ENCODE results near the gene COL4A2.

COL4A2 gene

DNA sequence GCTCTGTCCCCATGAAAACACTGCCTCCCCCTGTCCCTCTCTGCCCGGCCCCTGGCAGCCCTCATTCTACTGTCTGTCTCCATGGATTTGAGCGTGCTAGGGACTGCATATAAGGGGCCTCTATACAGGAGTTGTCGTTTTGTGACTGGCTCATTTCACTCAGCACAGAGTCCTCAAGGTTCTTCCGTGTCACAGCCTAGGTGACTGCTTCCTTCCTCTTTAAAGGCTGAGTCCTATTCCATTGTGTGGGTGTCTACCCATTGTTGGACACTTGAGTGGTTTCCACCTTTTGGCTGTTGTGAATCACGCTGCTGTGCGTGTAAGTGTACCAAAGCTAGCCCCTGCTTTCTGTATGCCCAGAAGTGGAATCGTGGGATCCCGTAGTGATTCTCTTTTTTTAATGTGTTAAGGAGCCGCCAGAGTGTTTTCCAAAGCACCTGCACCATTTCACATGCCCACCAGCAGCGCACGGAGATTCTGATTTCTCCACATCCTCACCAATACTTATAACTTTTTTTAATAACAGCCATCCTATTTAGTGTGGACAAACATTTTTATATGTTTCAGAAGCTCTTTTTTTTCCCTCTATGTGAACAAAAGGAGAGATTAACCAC is 116.7 kb downstream of the COL4A2 start:
- TF ChIP-seq, protein P1, sequence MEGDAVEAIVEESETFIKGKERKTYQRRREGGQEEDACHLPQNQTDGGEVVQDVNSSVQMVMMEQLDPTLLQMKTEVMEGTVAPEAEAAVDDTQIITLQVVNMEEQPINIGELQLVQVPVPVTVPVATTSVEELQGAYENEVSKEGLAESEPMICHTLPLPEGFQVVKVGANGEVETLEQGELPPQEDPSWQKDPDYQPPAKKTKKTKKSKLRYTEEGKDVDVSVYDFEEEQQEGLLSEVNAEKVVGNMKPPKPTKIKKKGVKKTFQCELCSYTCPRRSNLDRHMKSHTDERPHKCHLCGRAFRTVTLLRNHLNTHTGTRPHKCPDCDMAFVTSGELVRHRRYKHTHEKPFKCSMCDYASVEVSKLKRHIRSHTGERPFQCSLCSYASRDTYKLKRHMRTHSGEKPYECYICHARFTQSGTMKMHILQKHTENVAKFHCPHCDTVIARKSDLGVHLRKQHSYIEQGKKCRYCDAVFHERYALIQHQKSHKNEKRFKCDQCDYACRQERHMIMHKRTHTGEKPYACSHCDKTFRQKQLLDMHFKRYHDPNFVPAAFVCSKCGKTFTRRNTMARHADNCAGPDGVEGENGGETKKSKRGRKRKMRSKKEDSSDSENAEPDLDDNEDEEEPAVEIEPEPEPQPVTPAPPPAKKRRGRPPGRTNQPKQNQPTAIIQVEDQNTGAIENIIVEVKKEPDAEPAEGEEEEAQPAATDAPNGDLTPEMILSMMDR (conservative IDR thresholded peaks at IDR 0.05; ENCODE audit: low read length): no peak
- H3K4me3 ChIP-seq (ENCODE audit: low read length): no peak overlapping the region
- DNase-seq (ENCODE audit: low read depth): no peak

DNA sequence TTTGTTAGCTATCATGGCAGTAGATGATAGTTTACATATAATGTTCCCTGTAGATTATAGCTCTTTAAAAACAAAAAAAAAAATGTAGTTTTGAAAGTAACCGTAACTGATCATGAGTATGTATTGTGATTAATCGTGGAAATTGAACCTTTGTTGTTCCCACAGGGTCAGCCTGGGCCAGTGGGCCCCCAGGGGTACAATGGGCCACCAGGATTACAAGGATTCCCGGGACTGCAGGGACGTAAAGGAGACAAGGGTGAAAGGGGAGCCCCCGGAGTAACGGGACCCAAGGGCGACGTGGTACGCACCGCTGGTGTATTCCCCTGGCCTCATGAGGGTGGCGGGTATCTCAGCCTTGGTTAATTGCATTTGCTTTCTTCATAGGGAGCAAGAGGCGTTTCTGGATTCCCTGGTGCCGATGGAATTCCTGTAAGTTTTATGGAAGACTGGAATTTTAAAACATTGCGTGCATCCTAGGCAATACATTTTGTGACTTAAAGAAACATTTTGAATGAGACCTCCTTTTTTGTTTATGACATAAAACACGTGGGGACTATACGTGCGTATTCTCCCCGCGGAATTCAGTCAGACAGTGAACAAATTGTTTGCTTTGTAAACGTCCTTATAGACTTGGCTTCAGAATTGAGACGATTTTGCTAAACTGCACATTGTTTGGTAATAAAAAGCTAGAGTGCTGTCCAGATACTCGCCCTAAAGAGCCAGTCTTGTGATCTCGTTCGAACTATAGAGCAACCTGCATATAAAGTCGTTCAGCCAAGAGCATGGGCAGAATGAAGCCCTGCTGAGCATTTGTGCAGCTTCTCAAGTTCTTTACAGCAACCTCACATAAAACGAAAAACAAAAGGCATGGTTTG is 117.7 kb downstream of the COL4A2 start:
- TF ChIP-seq, protein P1 (conservative IDR thresholded peaks at IDR 0.05; ENCODE audit: low read length): no peak
- no peak for DNase-seq (ENCODE audit: low read depth)
- no peak overlapping the region for H3K4me3 ChIP-seq (ENCODE audit: low read length)

DNA sequence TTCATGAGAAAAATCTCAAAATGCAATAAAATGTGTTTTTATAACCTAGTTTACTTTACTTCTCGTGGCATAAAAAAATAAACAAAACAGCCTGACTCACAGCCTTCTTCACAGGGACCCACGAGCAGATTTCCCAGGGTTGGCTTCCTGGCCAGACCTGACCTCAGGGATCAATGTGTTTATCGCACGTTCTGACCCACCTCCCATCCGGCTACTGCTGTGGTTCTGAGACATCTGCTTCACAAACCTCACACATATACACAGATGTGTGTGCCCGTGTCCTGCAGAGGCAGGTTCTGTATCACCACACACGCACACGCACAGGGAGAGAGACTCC is 118.3 kb downstream of the COL4A2 start:
- DNase-seq (ENCODE audit: low read depth): no peak
- H3K4me3 ChIP-seq (ENCODE audit: low read length): no peak overlapping the region
- TF ChIP-seq, protein P1 (conservative IDR thresholded peaks at IDR 0.05; ENCODE audit: low read length): no peak

DNA sequence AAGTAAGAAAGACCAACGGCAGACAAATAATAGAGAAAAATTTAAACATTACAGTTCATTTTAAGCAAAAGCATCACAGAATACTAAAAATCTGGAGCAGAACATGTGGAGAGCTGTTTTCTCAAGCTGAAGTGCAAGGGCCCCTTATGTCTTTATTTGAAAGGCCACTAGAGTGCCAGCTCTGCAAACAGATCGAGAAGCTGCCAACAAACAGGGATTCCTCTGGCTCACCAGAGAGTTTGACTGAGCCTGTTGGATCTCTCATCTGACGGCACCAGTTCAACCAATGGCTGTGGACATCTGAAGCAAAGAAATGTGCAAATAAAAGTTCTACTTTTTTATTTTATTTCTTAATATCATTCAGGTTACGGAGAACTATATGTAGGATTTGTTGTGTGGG is 119.7 kb downstream of the COL4A2 start:
- TF ChIP-seq, protein P1 (conservative IDR thresholded peaks at IDR 0.05; ENCODE audit: low read length): no peak
- DNase-seq (ENCODE audit: low read depth): no peak
- H3K4me3 ChIP-seq (ENCODE audit: low read length): no peak overlapping the region

DNA sequence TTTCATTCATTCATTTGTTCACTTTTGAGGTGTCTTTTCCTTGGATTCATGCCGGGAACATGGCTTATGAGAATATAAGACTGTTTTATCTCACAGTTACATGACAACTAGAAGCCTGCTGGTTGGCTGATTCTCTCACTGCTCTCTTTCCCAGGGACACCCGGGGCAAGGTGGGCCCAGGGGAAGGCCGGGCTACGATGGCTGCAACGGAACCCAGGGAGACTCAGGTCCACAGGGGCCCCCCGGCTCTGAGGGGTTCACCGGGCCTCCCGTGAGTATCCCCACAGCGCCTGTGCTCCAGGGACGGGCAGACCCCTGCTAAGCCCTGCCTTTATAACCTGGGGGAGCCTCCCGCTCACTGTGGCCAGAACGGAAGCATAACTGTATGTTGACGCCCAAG is 121.2 kb downstream of the COL4A2 start:
- DNase-seq (ENCODE audit: low read depth): no peak
- TF ChIP-seq, protein P1 (conservative IDR thresholded peaks at IDR 0.05; ENCODE audit: low read length): no peak
- no peak overlapping the region for H3K4me3 ChIP-seq (ENCODE audit: low read length)

DNA sequence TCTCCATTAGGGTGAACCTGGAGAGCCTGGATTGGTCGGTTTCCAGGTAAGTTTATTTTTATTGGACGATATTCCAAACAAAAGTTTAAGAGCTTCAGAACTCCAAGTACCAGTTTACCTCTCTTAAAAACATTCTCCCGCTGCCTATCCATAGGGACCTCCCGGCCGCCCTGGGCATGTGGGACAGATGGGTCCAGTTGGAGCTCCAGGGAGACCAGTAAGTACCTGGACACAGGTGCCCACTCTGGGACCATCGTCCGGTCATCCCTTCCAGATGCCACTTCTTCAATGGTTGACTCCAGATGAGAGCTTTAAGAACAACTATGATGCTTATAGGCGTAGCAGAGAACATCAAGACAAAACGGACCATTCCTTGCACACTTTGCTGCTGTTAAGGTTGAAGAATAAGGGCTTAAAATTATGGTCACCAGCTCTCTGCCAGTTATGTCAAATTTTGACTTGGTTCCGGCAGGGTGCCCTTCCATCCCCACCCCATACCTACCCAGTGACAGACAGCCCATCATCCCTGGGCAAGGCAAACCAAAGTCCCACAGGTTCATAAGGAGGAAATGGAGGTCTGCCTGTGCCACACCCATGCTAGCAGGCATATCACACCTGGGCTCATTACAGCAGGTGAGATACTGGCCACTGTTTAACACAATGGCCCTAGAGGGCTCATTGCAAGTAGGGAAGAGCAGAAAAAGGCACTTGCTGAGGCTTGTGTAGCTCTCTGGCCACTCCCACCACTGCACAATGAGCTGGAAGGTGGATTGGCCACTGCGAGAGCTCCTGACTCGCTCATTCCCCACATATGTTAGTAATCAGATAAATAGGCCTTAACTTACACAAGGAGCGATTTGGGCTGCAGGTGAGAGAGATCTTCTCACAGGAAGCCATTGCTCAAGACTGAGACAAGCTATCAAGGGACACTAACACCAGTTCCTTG is 123.6 kb downstream of the COL4A2 start:
- no peak overlapping the region for H3K4me3 ChIP-seq (ENCODE audit: low read length)
- DNase-seq (ENCODE audit: low read depth): no peak
- TF ChIP-seq, protein P1 (conservative IDR thresholded peaks at IDR 0.05; ENCODE audit: low read length): no peak

Data from AG10803 (cell line).